ENCODE results near the gene BCAS1.

The BCAS1 gene

GRCh38 chr20:53926428-53927028 lies 143.9 kb downstream of the BCAS1 start:
- Histone ChIP-seq H3K9me3 (ENCODE audit: low read length) (no peaks in the 10 kb centered on the region), H3K36me3 (ENCODE audit: insufficient read depth, low read length) (no peaks in the 10 kb centered on the region), H3K27me3 (ENCODE audit: insufficient read depth, low read length) (no peaks in the 10 kb centered on the region), H3K4me3 (ENCODE audit: low read length) (no peak overlapping the region), H2AFZ (ENCODE audit: low read depth, low read length) (no peak overlapping the region), H3K4me1 (ENCODE audit: insufficient read depth, low read length) (peaks cover 2% of the 10 kb centered on the region)

- H3K4me3 ChIP-seq (ENCODE audit: low read length), result no peak overlapping the region
- no peaks in the 10 kb centered on the region for H3K36me3 ChIP-seq (ENCODE audit: insufficient read depth, low read length)
- no peaks in the 10 kb centered on the region for H3K27me3 ChIP-seq (ENCODE audit: insufficient read depth, low read length)
- H3K4me1 ChIP-seq (ENCODE audit: insufficient read depth, low read length), result peaks cover 2% of the 10 kb centered on the region
- H2AFZ ChIP-seq (ENCODE audit: low read depth, low read length), result no peak overlapping the region
- no peaks in the 10 kb centered on the region for H3K9me3 ChIP-seq (ENCODE audit: low read length)
Observed at GRCh38 chr20:53925651-53926401, 144.6 kb downstream of the BCAS1 start.

GRCh38 chr20:53923566-53924369 lies 146.6 kb downstream of the BCAS1 start:
- H3K4me3 ChIP-seq (ENCODE audit: low read length), result no peak overlapping the region
- H3K4me1 ChIP-seq (ENCODE audit: insufficient read depth, low read length), result peaks cover 2% of the 10 kb centered on the region
- H3K36me3 ChIP-seq (ENCODE audit: insufficient read depth, low read length), result no peaks in the 10 kb centered on the region
- no peaks in the 10 kb centered on the region for H3K27me3 ChIP-seq (ENCODE audit: insufficient read depth, low read length)
- H3K9me3 ChIP-seq (ENCODE audit: low read length), result no peaks in the 10 kb centered on the region
- H2AFZ ChIP-seq (ENCODE audit: low read depth, low read length), result no peak overlapping the region

GRCh38 chr20:53922901-53923314 lies 147.5 kb downstream of the BCAS1 start:
- H3K9me3 ChIP-seq (ENCODE audit: low read length), result no peaks in the 10 kb centered on the region
- no peaks in the 10 kb centered on the region for H3K27me3 ChIP-seq (ENCODE audit: insufficient read depth, low read length)
- no peak overlapping the region for H3K4me3 ChIP-seq (ENCODE audit: low read length)
- peaks cover 2% of the 10 kb centered on the region for H3K4me1 ChIP-seq (ENCODE audit: insufficient read depth, low read length)
- no peaks in the 10 kb centered on the region for H3K36me3 ChIP-seq (ENCODE audit: insufficient read depth, low read length)
- no peak overlapping the region for H2AFZ ChIP-seq (ENCODE audit: low read depth, low read length)

- no peaks in the 10 kb centered on the region for H3K9me3 ChIP-seq (ENCODE audit: low read length)
- no peak overlapping the region for H2AFZ ChIP-seq (ENCODE audit: low read depth, low read length)
- peaks cover 15% of the 10 kb centered on the region for H3K4me1 ChIP-seq (ENCODE audit: insufficient read depth, low read length)
- H3K27me3 ChIP-seq (ENCODE audit: insufficient read depth, low read length), result no peaks in the 10 kb centered on the region
- H3K4me3 ChIP-seq (ENCODE audit: low read length), result no peak overlapping the region
- no peaks in the 10 kb centered on the region for H3K36me3 ChIP-seq (ENCODE audit: insufficient read depth, low read length)
Observed at GRCh38 chr20:53921443-53921973, 148.9 kb downstream of the BCAS1 start.

- Histone ChIP-seq H3K27me3 (ENCODE audit: insufficient read depth, low read length) (no peaks in the 10 kb centered on the region), H2AFZ (ENCODE audit: low read depth, low read length) (no peak overlapping the region), H3K4me3 (ENCODE audit: low read length) (no peak overlapping the region), H3K9me3 (ENCODE audit: low read length) (no peaks in the 10 kb centered on the region), H3K4me1 (ENCODE audit: insufficient read depth, low read length) (peaks cover 19% of the 10 kb centered on the region), H3K36me3 (ENCODE audit: insufficient read depth, low read length) (no peaks in the 10 kb centered on the region)
Observed at GRCh38 chr20:53920647-53921245, 149.6 kb downstream of the BCAS1 start.

GRCh38 chr20:53919886-53920285 lies 150.5 kb downstream of the BCAS1 start:
- Histone ChIP-seq H3K27me3 (ENCODE audit: insufficient read depth, low read length) (no peaks in the 10 kb centered on the region), H3K4me3 (ENCODE audit: low read length) (no peak overlapping the region), H3K4me1 (ENCODE audit: insufficient read depth, low read length) (peaks cover 23% of the 10 kb centered on the region), H2AFZ (ENCODE audit: low read depth, low read length) (no peak overlapping the region), H3K9me3 (ENCODE audit: low read length) (no peaks in the 10 kb centered on the region), H3K36me3 (ENCODE audit: insufficient read depth, low read length) (no peaks in the 10 kb centered on the region)

- peaks cover 29% of the 10 kb centered on the region for H3K4me1 ChIP-seq (ENCODE audit: insufficient read depth, low read length)
- no peaks in the 10 kb centered on the region for H3K9me3 ChIP-seq (ENCODE audit: low read length)
- no peaks in the 10 kb centered on the region for H3K36me3 ChIP-seq (ENCODE audit: insufficient read depth, low read length)
- no peaks in the 10 kb centered on the region for H3K27me3 ChIP-seq (ENCODE audit: insufficient read depth, low read length)
- H3K4me3 ChIP-seq (ENCODE audit: low read length), result no peak overlapping the region
- no peak overlapping the region for H2AFZ ChIP-seq (ENCODE audit: low read depth, low read length)
Observed at GRCh38 chr20:53918949-53919361, 151.4 kb downstream of the BCAS1 start.

GRCh38 chr20:53918020-53918311 lies 152.4 kb downstream of the BCAS1 start:
- Histone ChIP-seq H3K4me3 (ENCODE audit: low read length) (no peak overlapping the region), H3K4me1 (ENCODE audit: insufficient read depth, low read length) (peaks cover 28% of the 10 kb centered on the region), H3K36me3 (ENCODE audit: insufficient read depth, low read length) (no peaks in the 10 kb centered on the region), H3K27me3 (ENCODE audit: insufficient read depth, low read length) (no peaks in the 10 kb centered on the region), H3K9me3 (ENCODE audit: low read length) (no peaks in the 10 kb centered on the region), H2AFZ (ENCODE audit: low read depth, low read length) (no peak overlapping the region)

- Histone ChIP-seq H3K4me1 (ENCODE audit: insufficient read depth, low read length) (peaks cover 27% of the 10 kb centered on the region), H2AFZ (ENCODE audit: low read depth, low read length) (peak overlapping the region; percentile 80), H3K9me3 (ENCODE audit: low read length) (no peaks in the 10 kb centered on the region), H3K27me3 (ENCODE audit: insufficient read depth, low read length) (no peaks in the 10 kb centered on the region), H3K4me3 (ENCODE audit: low read length) (no peak overlapping the region), H3K36me3 (ENCODE audit: insufficient read depth, low read length) (no peaks in the 10 kb centered on the region)
Observed at GRCh38 chr20:53917145-53918019, 153.0 kb downstream of the BCAS1 start.

- H3K36me3 ChIP-seq (ENCODE audit: insufficient read depth, low read length), result no peaks in the 10 kb centered on the region
- H2AFZ ChIP-seq (ENCODE audit: low read depth, low read length), result peak overlapping the region; percentile 88
- no peaks in the 10 kb centered on the region for H3K27me3 ChIP-seq (ENCODE audit: insufficient read depth, low read length)
- H3K4me3 ChIP-seq (ENCODE audit: low read length), result peak overlapping the region; percentile 69
- H3K9me3 ChIP-seq (ENCODE audit: low read length), result no peaks in the 10 kb centered on the region
- H3K4me1 ChIP-seq (ENCODE audit: insufficient read depth, low read length), result peaks cover 27% of the 10 kb centered on the region
Observed at GRCh38 chr20:53916173-53916512, 154.3 kb downstream of the BCAS1 start.

GRCh38 chr20:53915446-53916172 lies 154.8 kb downstream of the BCAS1 start:
- no peaks in the 10 kb centered on the region for H3K27me3 ChIP-seq (ENCODE audit: insufficient read depth, low read length)

More at GRCh38 chr20:53915446-53916172, 154.8 kb downstream of the BCAS1 start:
- Histone ChIP-seq H3K9me3 (ENCODE audit: low read length) (peaks cover 3% of the 10 kb centered on the region), H2AFZ (ENCODE audit: low read depth, low read length) (peak overlapping the region; percentile 88), H3K4me1 (ENCODE audit: insufficient read depth, low read length) (peaks cover 27% of the 10 kb centered on the region), H3K4me3 (ENCODE audit: low read length) (peak overlapping the region; percentile 69), H3K36me3 (ENCODE audit: insufficient read depth, low read length) (no peaks in the 10 kb centered on the region)
